PC-3 (cell line): Measurements from ENCODE around the gene MAML2. TPM values are rescaled to one million over a fixed set of nuclear protein-coding genes. Genes with fewer than 3 reads are reported as not detected.

ENCODE experiments used
- ATAC-seq: fragments of 200-7000 bp; cut with Tn5 transposase; 2 replicates; pipeline ENCODE4 v1.9.1; 2020; ENCODE audit warnings: mild to moderate bottlenecking, moderate library complexity
- BruUV-seq: library from RNA; stranded (reverse); fragments of 400-500 nt; replicated peaks from 2 replicates; lab custom pipeline; 2021; lab: Mats Ljungman, UMichigan
- CTCF ChIA-PET: fragments of 300-600 bp; sonication (Branson Sonifier 250); formaldehyde crosslinking; loops from one replicate; lab custom pipeline; 2022; ENCODE audit warnings: antibody characterized with exemption; lab: Charles Lee
- POLR2A ChIA-PET: fragments of 300-600 bp; sonication (Branson Sonifier 250); formaldehyde crosslinking; loops from one replicate; lab custom pipeline; 2022; ENCODE audit warnings: antibody characterized with exemption; ENCODE audit not compliant: unreplicated experiment; lab: Charles Lee
- DNase-seq: peaks from one replicate; pipeline ENCODE4 v3.0.0-alpha.2; 2015
- H2AFZ ChIP-seq: fragments of 300-600 bp; sonication (generic); 2 replicates; pipeline ENCODE4 v1.6.0; 2016; ENCODE audit warnings: antibody characterized with exemption, low read length
- H3F3A ChIP-seq: fragments of 300-600 bp; sonication (generic); one replicate; pipeline ENCODE4 v1.6.0; 2017; ENCODE audit warnings: antibody characterized with exemption, low read length, control low read depth, mild to moderate bottlenecking; ENCODE audit not compliant: unreplicated experiment
- H3K27ac ChIP-seq: fragments of 300-600 bp; sonication (generic); 2 replicates; pipeline ENCODE4 v1.5.1; 2016; ENCODE audit warnings: mild to moderate bottlenecking, low read length
- H3K27me3 ChIP-seq: fragments of 300-600 bp; sonication (generic); 2 replicates; pipeline ENCODE4 v1.6.1; 2016; ENCODE audit warnings: low read length, mixed read lengths
- H3K36me3 ChIP-seq: fragments of 300-600 bp; sonication (generic); 2 replicates; pipeline ENCODE4 v1.6.1; 2016; ENCODE audit warnings: low read depth, mixed run types, low read length, mixed read lengths
- H3K4me1 ChIP-seq: fragments of 300-600 bp; sonication (generic); 2 replicates; pipeline ENCODE4 v1.5.1; 2016; ENCODE audit warnings: low read length; ENCODE audit not compliant: insufficient read depth
- H3K4me2 ChIP-seq: fragments of 300-600 bp; sonication (generic); 2 replicates; pipeline ENCODE4 v1.6.0; 2016; ENCODE audit warnings: low read length
- H3K4me3 ChIP-seq: fragments of 300-600 bp; sonication (generic); 2 replicates; pipeline ENCODE4 v1.5.1; 2016; ENCODE audit warnings: mild to moderate bottlenecking, low read length, mixed read lengths
- H3K79me2 ChIP-seq: fragments of 300-600 bp; sonication (generic); 2 replicates; pipeline ENCODE4 v1.6.1; 2017; ENCODE audit warnings: low read length, mixed read lengths
- H3K9ac ChIP-seq: fragments of 300-600 bp; sonication (generic); 2 replicates; pipeline ENCODE4 v1.6.0; 2016; ENCODE audit warnings: mild to moderate bottlenecking, low read length
- H3K9me2 ChIP-seq: fragments of 300-600 bp; sonication (generic); replicated peaks from 2 replicates; pipeline ENCODE4 v1.6.1; 2016; ENCODE audit warnings: mixed run types, low read length, mixed read lengths
- H3K9me3 ChIP-seq: fragments of 300-600 bp; sonication (generic); 2 replicates; pipeline ENCODE4 v1.6.1; 2016; ENCODE audit warnings: low read length, mixed read lengths
- H4K20me1 ChIP-seq: fragments of 300-600 bp; sonication (generic); 2 replicates; pipeline ENCODE4 v1.6.1; 2016; ENCODE audit warnings: low read length, mixed read lengths
- EZH2 ChIP-seq: fragments of 300-600 bp; sonication (generic); IDR thresholded peaks from one replicate; pipeline ENCODE4 v1.6.1; 2017; ENCODE audit warnings: antibody characterized with exemption, mild to moderate bottlenecking, low read length; ENCODE audit not compliant: unreplicated experiment
- EZH2phosphoT487 ChIP-seq: fragments of 300-600 bp; sonication (generic); IDR thresholded peaks from 2 replicates; pipeline ENCODE4 v1.6.1; 2018; ENCODE audit warnings: mild to moderate bottlenecking, antibody characterized with exemption, low read length, borderline replicate concordance
- intact Hi-C: fragments of 100-400 bp; cut with micrococcal nuclease; formaldehyde crosslinking; loops from 2 replicates; pipeline ENCODE4 v1.9.0; 2023
- total RNA-seq: library from RNA; depleted of rRNA; stranded (reverse); fragments of >200 nt; gene quantifications from 2 replicates; pipeline ENCODE4 v1.2.3, GENCODE V29; 2014
- TF ChIP-seq, protein P1 (sequence below): fragments of 300-600 bp; sonication (generic); conservative IDR thresholded peaks from 2 replicates; pipeline ENCODE4 v1.5.1; 2017; ENCODE audit warnings: antibody characterized with exemption, low read depth, mild to moderate bottlenecking, low read length

The MAML2 gene
- total RNA-seq, 1 experiment from 2014 or later = 10.9 TPM

DNA sequence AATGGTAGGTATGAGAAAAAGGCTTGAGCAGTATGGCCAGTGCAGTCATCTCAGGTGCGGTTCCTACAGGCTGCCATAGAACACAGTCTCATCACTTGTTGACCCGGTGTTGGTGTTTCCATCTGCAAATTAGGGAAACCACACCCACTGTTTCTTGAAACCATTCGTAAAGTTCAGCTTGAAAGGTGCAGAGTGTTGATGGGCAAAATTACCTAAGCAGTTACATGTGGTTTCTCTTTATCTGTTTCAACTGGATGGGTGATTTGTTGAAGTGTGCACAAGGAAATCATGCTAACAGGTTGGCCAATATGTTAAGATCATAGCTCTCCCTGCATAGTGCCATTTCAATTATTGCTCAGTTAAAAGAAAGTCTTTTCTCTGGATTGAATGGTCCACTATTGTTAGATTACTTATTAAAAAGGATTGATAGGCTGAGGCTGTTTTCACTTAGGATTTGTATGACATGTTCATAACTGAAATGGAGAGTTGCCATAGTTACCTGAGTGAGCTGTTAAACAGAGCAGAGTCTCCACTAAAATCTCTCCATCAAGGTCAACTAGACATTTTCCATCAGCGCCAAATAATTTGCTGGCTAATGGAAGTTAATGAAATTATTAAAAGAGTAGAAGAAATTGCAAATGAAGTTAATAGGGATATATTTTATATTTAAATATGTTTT lies 215.9 kb downstream of the MAML2 start:
- no peaks in the 10 kb centered on the region for H3K9me2 ChIP-seq
- no peaks in the 10 kb centered on the region for H3K36me3 ChIP-seq
- ATAC-seq (no peak), DNase-seq (no peak)
- TF ChIP-seq EZH2phosphoT487 (no peak), EZH2 (no peak)
- TF ChIP-seq, protein P1, sequence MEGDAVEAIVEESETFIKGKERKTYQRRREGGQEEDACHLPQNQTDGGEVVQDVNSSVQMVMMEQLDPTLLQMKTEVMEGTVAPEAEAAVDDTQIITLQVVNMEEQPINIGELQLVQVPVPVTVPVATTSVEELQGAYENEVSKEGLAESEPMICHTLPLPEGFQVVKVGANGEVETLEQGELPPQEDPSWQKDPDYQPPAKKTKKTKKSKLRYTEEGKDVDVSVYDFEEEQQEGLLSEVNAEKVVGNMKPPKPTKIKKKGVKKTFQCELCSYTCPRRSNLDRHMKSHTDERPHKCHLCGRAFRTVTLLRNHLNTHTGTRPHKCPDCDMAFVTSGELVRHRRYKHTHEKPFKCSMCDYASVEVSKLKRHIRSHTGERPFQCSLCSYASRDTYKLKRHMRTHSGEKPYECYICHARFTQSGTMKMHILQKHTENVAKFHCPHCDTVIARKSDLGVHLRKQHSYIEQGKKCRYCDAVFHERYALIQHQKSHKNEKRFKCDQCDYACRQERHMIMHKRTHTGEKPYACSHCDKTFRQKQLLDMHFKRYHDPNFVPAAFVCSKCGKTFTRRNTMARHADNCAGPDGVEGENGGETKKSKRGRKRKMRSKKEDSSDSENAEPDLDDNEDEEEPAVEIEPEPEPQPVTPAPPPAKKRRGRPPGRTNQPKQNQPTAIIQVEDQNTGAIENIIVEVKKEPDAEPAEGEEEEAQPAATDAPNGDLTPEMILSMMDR = no peak
- CTCF ChIA-PET = no interaction called here
- H2AFZ ChIP-seq = no peak overlapping the region
- no peak overlapping the region for H3K27ac ChIP-seq
- no peak overlapping the region for H3K4me2 ChIP-seq
- no TSS peak for BruUV-seq
- no peaks in the 10 kb centered on the region for H3K79me2 ChIP-seq
- H3K4me3 ChIP-seq = no peak overlapping the region
- H3K27me3 ChIP-seq = no peaks in the 10 kb centered on the region
- H3K9me3 ChIP-seq = no peaks in the 10 kb centered on the region
- peaks cover 3% of the 10 kb centered on the region for H3K4me1 ChIP-seq
- POLR2A ChIA-PET = interaction anchor here (0.5 kb wide), 1 partner anchor 132 kb away, joined by 7 read pairs; no protein-coding TSS in a partner anchor
- intact Hi-C loops = no loop called here
- no peaks in the 10 kb centered on the region for H3F3A ChIP-seq
- H4K20me1 ChIP-seq = no peaks in the 10 kb centered on the region
- H3K9ac ChIP-seq = no peak overlapping the region

DNA sequence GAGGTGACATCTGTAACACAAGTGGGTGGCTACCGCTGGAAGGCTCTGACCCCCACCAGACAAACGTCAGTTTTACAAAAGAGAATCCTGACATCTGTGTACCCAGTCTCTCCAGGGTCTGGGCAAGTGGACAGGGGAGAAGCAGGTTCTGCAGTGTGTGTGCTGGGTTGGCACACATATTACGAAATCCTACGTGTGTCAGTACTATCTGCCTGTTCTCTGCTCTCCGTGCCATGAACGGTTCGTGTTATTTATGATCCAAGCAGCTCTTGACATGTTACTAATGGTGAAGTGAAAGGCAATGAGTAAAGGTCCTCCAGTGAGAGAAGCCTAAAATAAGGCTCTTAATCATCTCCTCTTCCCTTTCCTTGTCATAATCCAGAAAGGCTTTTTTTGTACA lies 217.6 kb downstream of the MAML2 start:
- Histone ChIP-seq H4K20me1 (no peaks in the 10 kb centered on the region), H3K4me2 (no peak overlapping the region), H3K9ac (no peak overlapping the region), H3K4me3 (no peak overlapping the region), H3K27ac (no peak overlapping the region), H3K36me3 (no peaks in the 10 kb centered on the region), H3F3A (no peaks in the 10 kb centered on the region), H3K9me3 (no peaks in the 10 kb centered on the region), H3K4me1 (no peaks in the 10 kb centered on the region), H3K27me3 (no peaks in the 10 kb centered on the region), H3K9me2 (no peaks in the 10 kb centered on the region), H2AFZ (no peak overlapping the region), H3K79me2 (no peaks in the 10 kb centered on the region)
- ChIA-PET CTCF (no interaction called here), POLR2A (no interaction called here)
- no peak for DNase-seq
- ATAC-seq = no peak
- no TSS peak for BruUV-seq
- TF ChIP-seq EZH2 (no peak), EZH2phosphoT487 (no peak)
- TF ChIP-seq, protein P1 = no peak
- intact Hi-C loops = no loop called here

DNA sequence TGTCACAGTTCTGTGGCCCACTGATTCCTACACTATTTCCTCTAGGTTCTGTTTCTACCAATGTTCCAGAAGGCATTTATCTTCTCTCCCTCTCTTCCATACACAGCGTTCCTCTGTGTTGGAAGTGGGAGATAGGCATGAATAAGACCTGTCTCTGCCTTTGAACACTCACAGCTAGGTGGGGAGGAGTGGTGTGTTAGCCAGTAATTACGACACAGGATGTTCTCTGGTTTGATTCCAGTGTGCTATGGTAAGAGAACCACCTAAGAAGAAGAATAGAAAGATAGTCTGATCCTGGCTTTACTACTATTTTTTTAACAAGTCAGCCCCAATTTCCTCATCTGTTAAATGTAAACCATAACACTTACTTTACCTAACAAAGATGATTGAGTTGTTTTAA lies 218.8 kb downstream of the MAML2 start:
- Histone ChIP-seq H3K9me3 (no peaks in the 10 kb centered on the region), H3K4me2 (no peak overlapping the region), H3K79me2 (no peaks in the 10 kb centered on the region), H3K4me1 (no peaks in the 10 kb centered on the region), H3K36me3 (no peaks in the 10 kb centered on the region), H2AFZ (no peak overlapping the region), H3K4me3 (no peak overlapping the region), H3K9me2 (no peaks in the 10 kb centered on the region), H3K27me3 (no peaks in the 10 kb centered on the region), H4K20me1 (no peaks in the 10 kb centered on the region), H3F3A (no peaks in the 10 kb centered on the region), H3K27ac (no peak overlapping the region), H3K9ac (no peak overlapping the region)
- BruUV-seq = no TSS peak
- ChIA-PET POLR2A (no interaction called here), CTCF (no interaction called here)
- TF ChIP-seq EZH2 (no peak), EZH2phosphoT487 (no peak)
- TF ChIP-seq, protein P1 = no peak
- intact Hi-C loops = no loop called here
- DNase-seq (no peak), ATAC-seq (no peak)
